GM23338 (cell line): ENCODE data around the gene WNK1. TPM values are rescaled to one million over a fixed set of nuclear protein-coding genes. Genes with fewer than 3 reads are reported as not detected.

ENCODE experiments used
- ATAC-seq: fragments of 200-7000 bp; cut with Tn5 transposase; 3 replicates; pipeline ENCODE4 v1.9.1; 2020
- DNase-seq: peaks from one replicate; pipeline ENCODE4 v3.0.0-alpha.2; 2015; ENCODE audit warnings: low spot score
- H2AFZ ChIP-seq: fragments of 200-600 bp; sonication (generic); 2 replicates; pipeline ENCODE4 v1.8.0; 2016; ENCODE audit warnings: antibody characterized with exemption, mild to moderate bottlenecking, moderate library complexity
- H3F3A ChIP-seq: fragments of 200-600 bp; sonication (generic); replicated peaks from 2 replicates; pipeline ENCODE4 v1.8.0; 2017; ENCODE audit warnings: antibody characterized with exemption, mixed run types, low read depth
- H3K27ac ChIP-seq: fragments of 200-600 bp; sonication (generic); 2 replicates; pipeline ENCODE4 v1.6.1; 2016; ENCODE audit warnings: low read depth
- H3K27me3 ChIP-seq: fragments of 200-600 bp; sonication (generic); 2 replicates; pipeline ENCODE4 v1.8.0; 2016; ENCODE audit warnings: mild to moderate bottlenecking, mixed run types, moderate library complexity; ENCODE audit not compliant: insufficient read depth
- H3K36me3 ChIP-seq: fragments of 200-600 bp; sonication (generic); 2 replicates; pipeline ENCODE4 v1.8.0; 2016; ENCODE audit warnings: mild to moderate bottlenecking; ENCODE audit not compliant: insufficient read depth
- H3K4me1 ChIP-seq: fragments of 200-600 bp; sonication (generic); 2 replicates; pipeline ENCODE4 v1.8.0; 2016; ENCODE audit warnings: mild to moderate bottlenecking, moderate library complexity; ENCODE audit not compliant: insufficient read depth
- H3K4me2 ChIP-seq: fragments of 200-600 bp; sonication (generic); 2 replicates; pipeline ENCODE4 v1.7.1; 2017; ENCODE audit warnings: mixed run types
- H3K4me3 ChIP-seq: fragments of 200-600 bp; sonication (generic); 2 replicates; pipeline ENCODE4 v1.6.1; 2016; ENCODE audit warnings: mixed run types
- H3K79me2 ChIP-seq: fragments of 200-600 bp; sonication (generic); replicated peaks from 2 replicates; pipeline ENCODE4 v1.8.0; 2017; ENCODE audit warnings: mild to moderate bottlenecking; ENCODE audit not compliant: insufficient read depth
- H3K9me2 ChIP-seq: fragments of 200-600 bp; sonication (generic); 2 replicates; pipeline ENCODE4 v1.8.0; 2017; ENCODE audit not compliant: insufficient read depth
- H4K20me1 ChIP-seq: fragments of 200-600 bp; sonication (generic); replicated peaks from 2 replicates; pipeline ENCODE4 v1.8.0; 2017; ENCODE audit warnings: mild to moderate bottlenecking; ENCODE audit not compliant: insufficient read depth
- H3K27ac Mint-ChIP-seq: 2 replicates; pipeline ENCODE4 v1.8.0; 2020; ENCODE audit warnings: inconsistent platforms, mild to moderate bottlenecking, moderate library complexity, mixed read lengths
- H3K27me3 Mint-ChIP-seq: 3 replicates; pipeline ENCODE4 v1.8.0; 2022; ENCODE audit warnings: low read depth, mild to moderate bottlenecking, moderate library complexity, mixed read lengths, inconsistent platforms; ENCODE audit not compliant: insufficient read depth, poor library complexity
- H3K36me3 Mint-ChIP-seq: 3 replicates; pipeline ENCODE4 v1.8.0; 2021; ENCODE audit warnings: low read depth, mild to moderate bottlenecking, inconsistent platforms, moderate library complexity, mixed read lengths
- H3K4me1 Mint-ChIP-seq: 3 replicates; pipeline ENCODE4 v1.8.0; 2020; ENCODE audit warnings: mild to moderate bottlenecking, inconsistent platforms, mixed read lengths
- H3K4me3 Mint-ChIP-seq: 3 replicates; pipeline ENCODE4 v1.8.0; 2021; ENCODE audit warnings: moderate library complexity, mild to moderate bottlenecking, inconsistent platforms, mixed read lengths
- H3K9me3 Mint-ChIP-seq: 3 replicates; pipeline ENCODE4 v1.8.0; 2020; ENCODE audit warnings: moderate library complexity, mild to moderate bottlenecking, inconsistent platforms, mixed read lengths
- CREB1 ChIP-seq: fragments of 250-450 bp; sonication (Bioruptor Pico); IDR thresholded peaks from 2 replicates; pipeline ENCODE4 v1.5.0; 2020; ENCODE audit warnings: low read depth, mild to moderate bottlenecking, moderate library complexity
- CTCF ChIP-seq, 2 experiments: fragments of 200-600 bp in 1 of 2; sonication (generic) in 1 of 2; conservative IDR thresholded peaks; 2 replicates each; pipeline versions ENCODE4 v1.5.1 to v1.6.1; 2016 to 2017; ENCODE audit warnings: antibody characterized with exemption in 2 of 2, low read depth in 2 of 2, mild to moderate bottlenecking in 2 of 2, moderate library complexity in 1 of 2
- ETS1 ChIP-seq: IDR thresholded peaks from 2 replicates; pipeline ENCODE4 v1.6.1; 2016; ENCODE audit warnings: antibody characterized with exemption
- EZH2 ChIP-seq: fragments of 200-600 bp; sonication (generic); IDR thresholded peaks from one replicate; pipeline ENCODE4 v1.8.0; 2017; ENCODE audit warnings: antibody characterized with exemption, mild to moderate bottlenecking, low read depth; ENCODE audit not compliant: unreplicated experiment
- EZH2phosphoT487 ChIP-seq: fragments of 200-600 bp; sonication (generic); IDR thresholded peaks from one replicate; pipeline ENCODE4 v1.8.1; 2018; ENCODE audit warnings: antibody characterized with exemption; ENCODE audit not compliant: unreplicated experiment
- JUNB ChIP-seq: IDR thresholded peaks from one replicate; pipeline ENCODE4 v1.6.1; 2016; ENCODE audit warnings: antibody characterized with exemption; ENCODE audit not compliant: unreplicated experiment
- NANOG ChIP-seq: IDR thresholded peaks from 2 replicates; pipeline ENCODE4 v1.6.1; 2016; ENCODE audit warnings: antibody characterized with exemption, borderline replicate concordance
- POLR2AphosphoS5 ChIP-seq: IDR thresholded peaks from 2 replicates; pipeline ENCODE4 v1.6.1; 2016; ENCODE audit warnings: antibody characterized with exemption, low read depth
- REST ChIP-seq: IDR thresholded peaks from one replicate; pipeline ENCODE4 v1.6.1; 2018; ENCODE audit warnings: antibody characterized with exemption; ENCODE audit not compliant: unreplicated experiment
- STAT1 ChIP-seq: IDR thresholded peaks from one replicate; pipeline ENCODE4 v1.6.1; 2016; ENCODE audit warnings: antibody characterized with exemption; ENCODE audit not compliant: unreplicated experiment
- ZNF114 ChIP-seq: fragments of 250-450 bp; sonication (Bioruptor Pico); IDR thresholded peaks from 2 replicates; pipeline ENCODE4 v1.5.0; 2020; ENCODE audit warnings: mild to moderate bottlenecking, moderate library complexity
- ZNF331 ChIP-seq: fragments of 250-450 bp; sonication (Bioruptor Pico); IDR thresholded peaks from 2 replicates; pipeline ENCODE4 v1.5.0; 2020; ENCODE audit warnings: low read depth, mild to moderate bottlenecking, moderate library complexity
- ZNF462 ChIP-seq: fragments of 250-450 bp; sonication (Bioruptor Pico); IDR thresholded peaks from 2 replicates; pipeline ENCODE4 v1.5.0; 2020; ENCODE audit warnings: mild to moderate bottlenecking, moderate library complexity
- polyA plus RNA-seq: library from polyadenylated mRNA; unstranded; fragments of >200 nt; fragmentation: Nextera tagmentation; extraction: Ambion mirVana; gene quantifications from 2 replicates; pipeline ENCODE4 v1.2.1, GENCODE V29; 2016
- total RNA-seq: library from RNA; depleted of rRNA; stranded (reverse); fragments of >200 nt; shearing (Covaris generic); gene quantifications from 2 replicates; pipeline ENCODE4 v1.2.3, GENCODE V29; 2014

The WNK1 gene
- total and polyA plus RNA-seq, 2 experiments from 2014 or later, result 86.8 to 114 TPM

- Histone ChIP-seq H3K4me3 (no peak overlapping the region), H3K9me2 (no peaks in the 10 kb centered on the region), H3K79me2 (no peaks in the 10 kb centered on the region; the same call in none of the 2 replicates), H3K27ac (no peak overlapping the region), H4K20me1 (no peaks in the 10 kb centered on the region), H3K27me3 (no peaks in the 10 kb centered on the region), H3F3A (no peaks in the 10 kb centered on the region), H2AFZ (no peak overlapping the region), H3K36me3 (peaks cover 5% of the 10 kb centered on the region; the same call in 1 of the 2 replicates), H3K4me2 (no peak overlapping the region), H3K4me1 (no peaks in the 10 kb centered on the region)
- Mint-ChIP-seq H3K4me1 (no peaks in the 10 kb centered on the region), H3K36me3 (peaks cover 6% of the 10 kb centered on the region; the same call in 2 of the 3 replicates), H3K27me3 (peaks cover 2% of the 10 kb centered on the region), H3K4me3 (no peak overlapping the region), H3K9me3 (no peaks in the 10 kb centered on the region), H3K27ac (no peak overlapping the region)
- DNase-seq (no peak), ATAC-seq (no peak)
- no peak for TF ChIP-seq REST
- no peak for TF ChIP-seq CTCF (conservative IDR thresholded peaks at IDR 0.05; ENCODE audit: low read depth in 2 of 2)
- TF ChIP-seq POLR2AphosphoS5, result no peak
- no peak for TF ChIP-seq ETS1
- TF ChIP-seq NANOG, result no peak
- no peak for TF ChIP-seq CREB1 (CRISPR knock-in tag)
- TF ChIP-seq ZNF462 (CRISPR knock-in tag), result no peak
- no peak for TF ChIP-seq JUNB
- no peak for TF ChIP-seq STAT1
- no peak for TF ChIP-seq ZNF331 (CRISPR knock-in tag)
- no peak for TF ChIP-seq EZH2
- no peak for TF ChIP-seq EZH2phosphoT487
- TF ChIP-seq ZNF114 (CRISPR knock-in tag), result no peak
These were observed 85.2 kb downstream of the WNK1 start for GRCh38 chr12:837548-837947.
